DOHH2 (cell line): ENCODE data around the gene SLC19A1.

ENCODE experiments used
- H3F3A ChIP-seq: fragments of 200-600 bp; sonication (generic), shearing (Covaris generic); 2 replicates; pipeline ENCODE4 v1.6.0; 2016; ENCODE audit warnings: antibody characterized with exemption, mild to moderate bottlenecking; ENCODE audit not compliant: control insufficient read depth, insufficient read depth
- H3K27ac ChIP-seq: fragments of 200-600 bp; sonication (generic); 2 replicates; pipeline ENCODE4 v1.5.1; 2014; ENCODE audit warnings: low read depth, mild to moderate bottlenecking, low read length, moderate library complexity
- H3K27me3 ChIP-seq: fragments of 200-600 bp; sonication (generic); 2 replicates; pipeline ENCODE4 v1.6.1; 2014; ENCODE audit warnings: mild to moderate bottlenecking, low read length, mixed read lengths; ENCODE audit not compliant: control insufficient read depth
- H3K36me3 ChIP-seq: fragments of 200-600 bp; sonication (generic); 2 replicates; pipeline ENCODE4 v1.6.1; 2014; ENCODE audit warnings: mild to moderate bottlenecking, low read length, moderate library complexity, mixed read lengths; ENCODE audit not compliant: control insufficient read depth
- H3K4me1 ChIP-seq: fragments of 200-600 bp; sonication (generic); 2 replicates; pipeline ENCODE4 v1.6.1; 2014; ENCODE audit warnings: mild to moderate bottlenecking, low read length, mixed read lengths; ENCODE audit not compliant: control insufficient read depth
- H3K4me2 ChIP-seq: fragments of 200-600 bp; sonication (generic); 2 replicates; pipeline ENCODE4 v1.6.0; 2014; ENCODE audit warnings: mild to moderate bottlenecking, low read length, moderate library complexity
- H3K4me3 ChIP-seq: fragments of 200-600 bp; sonication (generic); 2 replicates; pipeline ENCODE4 v1.5.1; 2014; ENCODE audit warnings: mild to moderate bottlenecking, low read length, mixed read lengths
- H3K79me2 ChIP-seq: fragments of 200-600 bp; sonication (generic); 2 replicates; pipeline ENCODE4 v1.6.1; 2014; ENCODE audit warnings: mild to moderate bottlenecking, low read length, mixed read lengths; ENCODE audit not compliant: control insufficient read depth
- H3K9me2 ChIP-seq: fragments of 200-600 bp; sonication (generic); replicated peaks from 2 replicates; pipeline ENCODE4 v1.6.1; 2014; ENCODE audit warnings: mild to moderate bottlenecking, low read length, mixed read lengths; ENCODE audit not compliant: control insufficient read depth
- H3K9me3 ChIP-seq: fragments of 200-600 bp; sonication (generic); 2 replicates; pipeline ENCODE4 v1.6.1; 2014; ENCODE audit warnings: antibody characterized with exemption, low read length, mixed read lengths; ENCODE audit not compliant: control insufficient read depth, insufficient read depth
- H4K20me1 ChIP-seq: fragments of 200-600 bp; sonication (generic); 2 replicates; pipeline ENCODE4 v1.6.0; 2014; ENCODE audit warnings: low read depth, mild to moderate bottlenecking, antibody characterized with exemption, low read length, moderate library complexity; ENCODE audit not compliant: control insufficient read depth, insufficient read depth
- EZH2phosphoT487 ChIP-seq: fragments of 200-600 bp; sonication (generic); IDR thresholded peaks from 2 replicates; pipeline ENCODE4 v1.6.1; 2017; ENCODE audit warnings: borderline replicate concordance, mild to moderate bottlenecking, antibody characterized with exemption, low read length, moderate library complexity, mixed read lengths
- TF ChIP-seq, protein P1 (sequence below): fragments of 200-600 bp; sonication (generic); IDR thresholded peaks from one replicate; pipeline ENCODE4 v1.5.1; 2014; ENCODE audit warnings: antibody characterized with exemption, mild to moderate bottlenecking, low read depth, low read length; ENCODE audit not compliant: poor library complexity, severe bottlenecking

The SLC19A1 gene

DNA sequence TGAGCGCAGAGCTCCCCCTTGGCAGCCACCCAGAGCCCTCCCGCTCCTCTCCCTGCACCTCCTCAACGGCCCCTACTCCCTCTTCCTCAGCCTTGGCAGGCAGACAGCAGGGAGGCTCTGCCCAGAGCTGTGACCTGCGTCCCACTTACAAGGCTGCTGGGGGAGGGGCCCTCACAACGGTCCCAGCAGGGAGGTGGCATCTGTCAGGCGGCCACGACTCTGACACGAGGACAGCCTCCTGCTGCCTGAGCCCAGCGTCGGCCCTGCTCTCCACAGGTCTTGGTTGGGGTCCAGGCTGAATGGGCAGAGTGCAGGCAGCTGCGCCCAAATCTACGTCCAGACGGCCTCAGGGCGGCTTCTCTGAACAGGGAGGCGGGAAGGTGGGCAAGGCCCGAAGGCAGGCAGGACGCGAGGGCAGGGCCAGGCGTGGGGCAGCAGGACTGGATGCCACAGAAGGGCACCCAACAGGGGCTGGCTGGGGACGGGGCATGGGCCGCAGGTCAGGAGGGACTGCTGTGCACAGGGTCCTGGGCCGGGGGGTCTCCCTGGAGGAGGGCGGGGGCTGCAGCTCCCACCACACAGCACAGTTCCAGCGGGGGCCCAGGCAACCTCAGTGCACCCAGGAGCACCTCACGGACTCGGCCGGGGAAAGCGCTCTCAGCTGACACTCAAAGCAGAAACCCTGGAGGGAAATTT, 7.5 kb downstream of the SLC19A1 start:
- Histone ChIP-seq H3K4me2 (no peak overlapping the region), H3K4me1 (peaks cover 12% of the 10 kb centered on the region), H3K9me2 (no peaks in the 10 kb centered on the region), H3K27me3 (no peaks in the 10 kb centered on the region), H3K4me3 (no peak overlapping the region), H3K27ac (no peak overlapping the region), H3K9me3 (no peaks in the 10 kb centered on the region), H3K36me3 (peaks cover 66% of the 10 kb centered on the region), H3K79me2 (peaks cover 57% of the 10 kb centered on the region), H4K20me1 (no peaks in the 10 kb centered on the region), H3F3A (no peaks in the 10 kb centered on the region)
- TF ChIP-seq EZH2phosphoT487, result no peak
- TF ChIP-seq, protein P1, sequence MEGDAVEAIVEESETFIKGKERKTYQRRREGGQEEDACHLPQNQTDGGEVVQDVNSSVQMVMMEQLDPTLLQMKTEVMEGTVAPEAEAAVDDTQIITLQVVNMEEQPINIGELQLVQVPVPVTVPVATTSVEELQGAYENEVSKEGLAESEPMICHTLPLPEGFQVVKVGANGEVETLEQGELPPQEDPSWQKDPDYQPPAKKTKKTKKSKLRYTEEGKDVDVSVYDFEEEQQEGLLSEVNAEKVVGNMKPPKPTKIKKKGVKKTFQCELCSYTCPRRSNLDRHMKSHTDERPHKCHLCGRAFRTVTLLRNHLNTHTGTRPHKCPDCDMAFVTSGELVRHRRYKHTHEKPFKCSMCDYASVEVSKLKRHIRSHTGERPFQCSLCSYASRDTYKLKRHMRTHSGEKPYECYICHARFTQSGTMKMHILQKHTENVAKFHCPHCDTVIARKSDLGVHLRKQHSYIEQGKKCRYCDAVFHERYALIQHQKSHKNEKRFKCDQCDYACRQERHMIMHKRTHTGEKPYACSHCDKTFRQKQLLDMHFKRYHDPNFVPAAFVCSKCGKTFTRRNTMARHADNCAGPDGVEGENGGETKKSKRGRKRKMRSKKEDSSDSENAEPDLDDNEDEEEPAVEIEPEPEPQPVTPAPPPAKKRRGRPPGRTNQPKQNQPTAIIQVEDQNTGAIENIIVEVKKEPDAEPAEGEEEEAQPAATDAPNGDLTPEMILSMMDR, result no peak

DNA sequence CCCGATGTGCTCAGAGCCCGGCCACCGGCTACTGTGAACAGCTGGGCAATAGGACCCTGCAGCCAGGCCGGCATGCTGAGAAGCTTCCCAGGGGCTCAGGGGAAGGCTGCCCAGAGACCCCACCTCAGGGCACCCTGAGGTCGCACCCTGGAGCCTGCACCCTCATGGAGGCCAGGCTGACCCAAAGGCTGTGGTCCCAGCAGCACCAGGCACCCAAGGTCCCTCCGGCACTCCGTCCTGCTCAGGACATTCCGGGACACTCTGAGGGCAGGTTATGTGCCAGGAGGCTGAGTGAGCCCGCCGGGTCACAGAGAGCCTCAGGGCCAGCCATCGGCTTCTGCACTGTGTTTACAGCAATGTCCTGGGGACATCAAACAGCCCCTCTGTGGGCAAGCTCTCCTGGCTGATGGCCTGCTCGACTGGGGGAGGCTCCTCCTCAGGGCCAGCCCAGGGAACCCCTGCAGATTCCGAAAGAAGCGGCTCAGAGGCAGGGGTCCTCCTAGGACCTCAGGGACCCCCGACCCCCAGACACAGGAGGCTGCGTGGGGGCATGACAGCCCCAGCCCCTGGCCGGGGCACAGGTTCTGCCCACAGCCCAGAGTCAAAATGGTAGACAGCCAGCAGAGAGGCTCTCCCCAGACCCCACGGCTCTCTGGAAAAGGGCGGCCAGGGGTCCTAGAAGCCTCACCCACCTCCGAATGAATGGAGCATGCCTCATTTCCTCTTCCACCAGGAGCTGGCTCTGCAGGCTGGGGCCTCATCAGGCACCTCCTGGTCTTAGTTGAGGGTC, 8.2 kb downstream of the SLC19A1 start:
- peaks cover 50% of the 10 kb centered on the region for H3K79me2 ChIP-seq

DNA sequence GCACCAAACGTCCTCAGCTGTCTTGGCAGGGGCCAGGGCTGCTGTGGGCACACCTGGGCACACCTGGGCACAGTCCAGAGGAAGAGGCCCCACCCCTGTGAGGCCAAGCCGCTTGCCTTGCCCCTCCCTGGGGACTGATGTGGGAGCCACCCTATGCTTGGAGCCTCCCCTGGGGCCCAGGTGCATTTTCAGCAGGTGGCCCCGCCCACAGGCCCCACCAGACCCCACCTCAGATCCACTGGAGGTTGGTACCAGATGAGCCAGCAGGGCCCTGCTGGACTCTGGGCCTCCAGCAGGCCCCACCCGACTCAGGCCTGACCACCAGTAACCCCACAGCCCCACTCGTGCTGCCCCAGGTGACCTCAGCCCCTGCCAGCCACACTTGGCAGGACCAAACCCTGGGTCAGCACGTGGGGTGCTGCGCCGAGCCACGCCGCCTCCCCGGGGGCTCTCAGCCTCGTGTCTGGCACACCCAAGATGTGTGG, 8.8 kb downstream of the SLC19A1 start:
- H3K4me3 ChIP-seq, result no peak overlapping the region
- H3K4me1 ChIP-seq, result peaks cover 12% of the 10 kb centered on the region
- peaks cover 43% of the 10 kb centered on the region for H3K79me2 ChIP-seq
- TF ChIP-seq EZH2phosphoT487, result no peak
- TF ChIP-seq, protein P1, result no peak
- no peak overlapping the region for H3K4me2 ChIP-seq
- no peaks in the 10 kb centered on the region for H3K9me2 ChIP-seq
- H3F3A ChIP-seq, result no peaks in the 10 kb centered on the region
- no peaks in the 10 kb centered on the region for H3K9me3 ChIP-seq
- no peaks in the 10 kb centered on the region for H3K27me3 ChIP-seq
- no peaks in the 10 kb centered on the region for H4K20me1 ChIP-seq
- no peak overlapping the region for H3K27ac ChIP-seq
- peaks cover 77% of the 10 kb centered on the region for H3K36me3 ChIP-seq

More for the DNA sequence above, 8.2 kb downstream of the SLC19A1 start:
- H3K9me3 ChIP-seq, result no peaks in the 10 kb centered on the region
- no peak overlapping the region for H3K4me2 ChIP-seq
- peaks cover 12% of the 10 kb centered on the region for H3K4me1 ChIP-seq
- no peak overlapping the region for H3K4me3 ChIP-seq
- H3K36me3 ChIP-seq, result peaks cover 74% of the 10 kb centered on the region
- no peaks in the 10 kb centered on the region for H3K9me2 ChIP-seq
- TF ChIP-seq, protein P1, result no peak
- TF ChIP-seq EZH2phosphoT487, result no peak
- no peaks in the 10 kb centered on the region for H3K27me3 ChIP-seq
- H3F3A ChIP-seq, result no peaks in the 10 kb centered on the region
- no peaks in the 10 kb centered on the region for H4K20me1 ChIP-seq
- H3K27ac ChIP-seq, result no peak overlapping the region
